ENCODE measurements around the gene DDN.

Gene DDN

GRCh38 chr12:48999371-49000131 is at the start of gene DDN:
Gene DDN (minus strand): TSS chr12:48999375. CDS start chr12:48999287, 88 bp downstream.
- TF ChIP-seq CTCF (IDR thresholded peaks at IDR 0.05; ENCODE audit: control extremely low read depth, extremely low read depth, low read depth, missing control alignments): no peak
- POLR2A ChIA-PET: interaction anchor here (0.6 to 1.6 kb wide), 3 partner anchors 19 to 134 kb away, joined by 3 to 4 read pairs (median 3); partner anchors contain the start of genes PRKAG1 and RND1
- peak; percentile 81 for DNase-seq (ENCODE audit: extremely low spot score)
- CTCF ChIA-PET: interaction anchor here (1.0 to 17.5 kb wide), 12 partner anchors 12 to 146 kb away, joined by 3 to 417 read pairs (median 6); partner anchors contain the start of genes PRKAG1, WNT1 and WNT10B

- ChIA-PET POLR2A (no interaction called here), CTCF (interaction anchor here (1.0 to 2.2 kb wide), 8 partner anchors 10 to 61 kb away, joined by 3 to 11 read pairs (median 4); no protein-coding TSS in a partner anchor)
- no peak for DNase-seq (ENCODE audit: extremely low spot score)
- TF ChIP-seq CTCF (IDR thresholded peaks at IDR 0.05; ENCODE audit: control extremely low read depth, extremely low read depth, low read depth, missing control alignments): no peak
Measured at GRCh38 chr12:49048953-49049352, 49.8 kb upstream of the DDN start.

GRCh38 chr12:49046129-49046895 is 47.1 kb upstream of the DDN start:
- TF ChIP-seq CTCF (IDR thresholded peaks at IDR 0.05; ENCODE audit: control extremely low read depth, extremely low read depth, low read depth, missing control alignments): no peak
- DNase-seq (ENCODE audit: extremely low spot score): no peak
- CTCF ChIA-PET: interaction anchor here (1.1 to 12.3 kb wide), 6 partner anchors 9 to 52 kb away, joined by 3 to 203 read pairs (median 6); no protein-coding TSS in a partner anchor
- POLR2A ChIA-PET: interaction anchor here (0.7 kb wide), 1 partner anchor 85 kb away, joined by 7 read pairs; the partner anchor contains the start of gene TUBA1B

GRCh38 chr12:49044660-49045059 is 45.5 kb upstream of the DDN start:
- no peak for DNase-seq (ENCODE audit: extremely low spot score)
- no peak for TF ChIP-seq CTCF (IDR thresholded peaks at IDR 0.05; ENCODE audit: control extremely low read depth, extremely low read depth, low read depth, missing control alignments)
- ChIA-PET CTCF (interaction anchor here (1.1 to 12.3 kb wide), 12 partner anchors 10 to 87 kb away, joined by 3 to 203 read pairs (median 6); partner anchors contain the start of gene ARF3), POLR2A (interaction anchor here (1.4 kb wide), 1 partner anchor 13 kb away, joined by 3 read pairs; no protein-coding TSS in a partner anchor)

- DNase-seq (ENCODE audit: extremely low spot score): peak; percentile 85
- POLR2A ChIA-PET: interaction anchor here (0.9 to 1.4 kb wide), 2 partner anchors 14 to 87 kb away, joined by 3 read pairs; partner anchors contain the start of gene TUBA1B
- TF ChIP-seq CTCF (IDR thresholded peaks at IDR 0.05; ENCODE audit: control extremely low read depth, extremely low read depth, low read depth, missing control alignments): peak; percentile 81
- CTCF ChIA-PET: interaction anchor here (0.8 to 12.3 kb wide), 19 partner anchors 8 to 87 kb away, joined by 3 to 203 read pairs (median 5); partner anchors contain the start of genes ARF3, KMT2D and WNT1
Measured at GRCh38 chr12:49043856-49044258, 44.7 kb upstream of the DDN start.

GRCh38 chr12:49043241-49043640 is 44.1 kb upstream of the DDN start:
- ChIA-PET POLR2A (interaction anchor here (0.9 to 1.4 kb wide), 2 partner anchors 15 to 88 kb away, joined by 3 read pairs; partner anchors contain the start of gene TUBA1B), CTCF (interaction anchor here (0.8 to 12.3 kb wide), 19 partner anchors 9 to 178 kb away, joined by 3 to 203 read pairs (median 5); partner anchors contain the start of genes ARF3, KMT2D, RND1 and WNT1)
- no peak for TF ChIP-seq CTCF (IDR thresholded peaks at IDR 0.05; ENCODE audit: control extremely low read depth, extremely low read depth, low read depth, missing control alignments)
- DNase-seq (ENCODE audit: extremely low spot score): no peak
